Fibroblast of pulmonary artery (primary cell): ENCODE measurements around the gene TEK.

Experiments used
- DNase-seq: peaks from one replicate; pipeline ENCODE4 v3.0.0-alpha.2; 2010; ENCODE audit warnings: low read depth
- H3K4me3 ChIP-seq: replicated peaks from 2 replicates; pipeline ENCODE4 v1.5.1; 2011; ENCODE audit warnings: low read depth, mild to moderate bottlenecking, control low read depth, low read length, moderate library complexity
- CTCF ChIP-seq: IDR thresholded peaks from 2 replicates; pipeline ENCODE4 v1.5.1; 2011; ENCODE audit warnings: mild to moderate bottlenecking, control low read depth, low read length, inconsistent platforms; ENCODE audit errors: missing control alignments

The TEK gene

GRCh38 chr9:27276193-27277030 lies 167.4 kb downstream of the TEK start:
- TF ChIP-seq CTCF: peak; percentile 67
- DNase-seq: peak; percentile 77
- H3K4me3 ChIP-seq: no peak overlapping the region

DNA sequence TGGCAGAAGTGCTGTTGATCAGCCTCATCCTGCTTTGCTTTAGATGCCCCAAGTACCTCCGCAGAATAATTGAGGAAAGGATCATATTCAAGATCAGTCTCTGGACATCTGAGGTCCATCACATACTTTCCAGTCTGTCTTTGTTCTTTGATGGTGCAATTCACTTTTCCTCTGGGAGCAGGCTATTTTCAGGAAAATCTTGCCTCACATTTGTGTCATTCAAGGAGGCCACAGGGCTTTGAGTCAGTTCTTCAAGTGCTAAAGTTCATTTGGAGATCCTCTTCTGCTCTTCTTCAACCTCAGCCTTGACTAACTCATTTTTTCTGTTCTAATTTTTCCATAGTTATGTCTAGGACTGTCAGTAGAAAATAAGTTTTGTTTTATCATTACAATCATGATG lies 169.3 kb downstream of the TEK start:
- no peak overlapping the region for H3K4me3 ChIP-seq
- TF ChIP-seq CTCF: no peak
- DNase-seq: peak; percentile 15

- H3K4me3 ChIP-seq: no peak overlapping the region
- DNase-seq: no peak
- TF ChIP-seq CTCF: no peak
These were observed 170.6 kb downstream of the TEK start for GRCh38 chr9:27279611-27280010.
